COLO668 (cell line): ENCODE measurements around the gene PTPN13.
"Not testable (repeated sequence)": the region's sequence is repeated elsewhere in the genome, so short reads cannot be mapped to it uniquely, and the experiment has no call there.

Source experiments
- DNase-seq: peaks from one replicate; lab custom pipeline; 2025; ENCODE audit not compliant: unreplicated experiment; lab: John Stamatoyannopoulos, UW

The PTPN13 gene

GRCh38 chr4:86706923-86707597 is 112.9 kb downstream of the PTPN13 start:
- no peak for DNase-seq

GRCh38 chr4:86717651-86718050 is 123.5 kb downstream of the PTPN13 start:
- DNase-seq = no peak

DNA sequence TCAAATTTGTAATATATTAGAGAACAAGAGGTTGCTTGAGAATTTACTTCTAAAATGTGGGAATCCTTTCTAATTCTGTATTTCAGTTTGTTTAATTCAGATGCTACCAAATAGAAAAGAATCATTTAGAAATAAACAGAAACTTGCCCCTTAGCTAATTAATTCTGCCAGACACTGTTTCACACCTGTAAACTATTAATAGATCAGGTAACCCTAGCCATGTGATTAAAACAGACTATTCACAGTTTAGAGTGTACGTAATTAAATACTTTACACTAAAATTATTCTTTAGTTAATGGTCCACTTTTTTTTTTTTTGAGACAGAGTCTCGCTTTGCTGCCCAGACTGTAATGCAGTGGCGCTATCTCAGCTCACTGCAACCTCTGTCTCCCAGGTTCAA is 124.0 kb downstream of the PTPN13 start:
- no peak for DNase-seq

GRCh38 chr4:86719149-86719548 is 125.0 kb downstream of the PTPN13 start:
- not testable (repeated sequence) for DNase-seq

DNA sequence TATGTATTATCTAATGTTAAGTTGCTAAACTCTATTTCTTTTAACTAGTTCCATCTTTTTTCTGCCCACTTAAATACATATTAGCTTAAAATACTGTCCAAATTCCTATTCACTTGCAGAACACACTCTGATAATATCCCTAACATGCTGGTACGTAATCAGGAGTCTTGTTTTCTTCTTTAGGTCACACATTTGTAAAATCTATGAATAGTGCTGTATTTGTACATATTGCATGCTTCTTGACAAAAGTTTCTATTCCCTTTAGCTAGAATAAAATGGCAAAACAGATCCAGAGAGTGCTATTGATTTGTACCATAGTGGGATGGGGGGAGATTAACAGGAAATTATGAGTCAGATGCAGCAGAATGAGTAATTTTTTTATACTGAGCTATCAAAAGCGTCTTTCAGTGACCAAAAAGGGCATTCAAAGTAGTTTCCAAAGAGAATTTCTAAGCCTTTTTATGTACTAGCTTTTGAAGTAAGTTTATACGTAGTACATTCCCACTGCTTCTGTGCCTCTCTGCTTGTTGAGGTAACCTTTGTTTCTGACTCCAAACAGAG is 126.5 kb downstream of the PTPN13 start:
- no peak for DNase-seq

DNA sequence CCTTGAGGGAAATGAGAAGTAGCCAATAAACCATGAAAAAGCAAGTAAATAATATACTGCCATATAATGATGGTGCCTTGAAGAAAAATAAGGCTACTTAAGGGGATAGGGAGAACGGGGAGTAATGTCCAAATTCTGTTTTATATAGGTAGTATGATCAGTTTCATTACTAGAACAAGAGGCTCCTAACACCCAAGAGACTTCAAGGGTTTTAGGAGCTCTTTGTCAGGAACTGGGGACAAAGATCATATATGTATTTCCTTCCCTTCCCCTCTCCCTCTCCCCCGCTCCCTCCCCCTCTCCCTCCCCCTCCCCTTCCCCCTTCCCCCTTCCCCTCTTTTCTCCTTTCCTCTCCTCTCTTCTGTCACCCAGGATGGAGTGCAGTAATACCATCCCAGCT is 127.3 kb downstream of the PTPN13 start:
- no peak for DNase-seq

DNA sequence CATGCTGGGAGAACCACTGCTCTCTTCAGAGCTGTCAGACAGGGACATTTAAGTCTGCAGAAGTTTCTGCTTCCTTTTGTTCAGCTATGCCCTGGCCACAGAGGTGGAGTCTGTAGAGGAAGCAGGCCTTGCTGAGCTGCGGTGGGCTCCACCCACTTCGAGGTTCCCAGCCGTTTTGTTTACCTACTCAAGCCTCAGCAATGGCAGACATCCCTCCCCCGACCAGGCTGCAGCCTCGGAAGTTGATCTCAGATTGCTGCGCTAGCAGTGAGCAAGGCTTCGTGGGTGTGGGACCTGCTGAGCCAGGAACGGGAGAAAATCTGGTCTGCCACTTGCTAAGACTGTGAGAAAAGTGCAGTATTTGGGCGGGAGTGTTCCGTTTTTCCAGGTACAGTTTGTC is 136.2 kb downstream of the PTPN13 start:
- DNase-seq = peak; percentile 3

DNA sequence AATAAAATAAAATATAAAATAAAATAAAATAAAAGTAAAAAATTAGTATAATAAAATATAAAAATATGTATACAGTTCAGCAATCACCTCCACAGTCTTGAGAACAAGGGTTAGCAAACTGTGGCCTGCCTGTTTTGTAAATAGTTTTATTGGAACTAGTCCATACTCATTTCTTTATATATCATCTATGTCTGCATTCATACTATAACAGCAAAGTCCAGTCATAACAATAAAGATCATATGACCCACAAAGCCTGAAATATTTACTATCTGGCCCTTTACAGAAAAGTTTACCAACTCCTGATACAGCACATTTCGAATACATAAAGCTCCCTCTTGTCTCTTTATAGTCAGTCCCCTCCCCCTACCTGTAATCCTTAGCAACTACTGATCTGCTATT is 143.1 kb downstream of the PTPN13 start:
- no peak for DNase-seq

GRCh38 chr4:86741846-86742245 is 147.7 kb downstream of the PTPN13 start:
- no peak for DNase-seq

DNA sequence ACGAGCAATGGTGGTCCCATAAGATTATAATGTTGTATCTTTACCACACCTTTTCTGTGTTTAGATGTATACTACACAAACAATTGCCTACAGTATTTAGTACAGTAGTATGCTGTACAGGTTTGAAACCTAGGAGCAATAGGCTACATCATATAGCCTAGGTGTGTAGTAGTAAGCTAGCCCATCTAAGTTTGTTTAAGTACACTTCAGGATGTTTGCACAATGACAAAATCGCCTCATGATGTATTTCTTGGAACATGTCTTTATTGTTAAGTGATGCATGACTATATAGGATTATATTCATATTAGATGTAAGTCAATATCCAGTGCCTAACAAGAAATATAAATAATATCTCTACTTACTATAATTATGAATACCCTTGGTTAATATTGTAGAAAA is 150.5 kb downstream of the PTPN13 start:
- DNase-seq = no peak

GRCh38 chr4:86749121-86749520 is 155.0 kb downstream of the PTPN13 start:
- no peak for DNase-seq

GRCh38 chr4:86755388-86755787 is 161.3 kb downstream of the PTPN13 start:
- DNase-seq = no peak

GRCh38 chr4:86757468-86757867 is 163.4 kb downstream of the PTPN13 start:
- DNase-seq = no peak

DNA sequence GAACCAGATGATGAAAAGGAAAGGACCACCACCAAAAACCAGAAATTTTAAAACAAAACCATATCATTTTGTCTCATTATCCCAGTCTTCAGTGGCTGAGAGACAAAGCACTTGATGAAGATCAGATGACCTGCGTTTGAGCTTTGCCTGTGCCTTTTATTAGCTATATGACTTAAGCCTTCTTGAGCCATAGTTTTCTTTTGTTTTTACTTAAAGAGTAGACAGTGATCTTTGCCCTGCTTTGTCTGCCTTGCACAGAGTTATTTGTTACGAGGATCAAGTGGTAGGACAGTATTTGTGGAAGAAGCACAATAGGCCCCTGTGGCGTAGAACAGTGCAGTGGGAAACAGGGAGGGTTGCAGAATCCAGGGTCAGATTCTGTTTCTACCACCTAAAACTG is 165.2 kb downstream of the PTPN13 start:
- DNase-seq = no peak

DNA sequence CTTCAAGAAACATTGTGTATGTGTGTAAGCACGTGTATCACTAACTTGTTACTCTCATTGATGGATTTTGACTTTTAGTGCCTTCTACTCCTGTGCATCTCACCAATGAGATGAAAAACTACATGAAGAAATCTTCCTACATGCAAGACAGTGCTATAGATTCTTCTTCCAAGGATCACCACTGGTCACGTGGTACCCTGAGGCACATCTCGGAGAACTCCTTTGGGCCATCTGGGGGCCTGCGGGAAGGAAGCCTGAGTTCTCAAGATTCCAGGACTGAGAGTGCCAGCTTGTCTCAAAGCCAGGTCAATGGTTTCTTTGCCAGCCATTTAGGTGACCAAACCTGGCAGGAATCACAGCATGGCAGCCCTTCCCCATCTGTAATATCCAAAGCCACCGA is 168.5 kb downstream of the PTPN13 start:
- no peak for DNase-seq

GRCh38 chr4:86769794-86770193 is 175.7 kb downstream of the PTPN13 start:
- no peak for DNase-seq

GRCh38 chr4:86771141-86771540 is 177.0 kb downstream of the PTPN13 start:
- no peak for DNase-seq

DNA sequence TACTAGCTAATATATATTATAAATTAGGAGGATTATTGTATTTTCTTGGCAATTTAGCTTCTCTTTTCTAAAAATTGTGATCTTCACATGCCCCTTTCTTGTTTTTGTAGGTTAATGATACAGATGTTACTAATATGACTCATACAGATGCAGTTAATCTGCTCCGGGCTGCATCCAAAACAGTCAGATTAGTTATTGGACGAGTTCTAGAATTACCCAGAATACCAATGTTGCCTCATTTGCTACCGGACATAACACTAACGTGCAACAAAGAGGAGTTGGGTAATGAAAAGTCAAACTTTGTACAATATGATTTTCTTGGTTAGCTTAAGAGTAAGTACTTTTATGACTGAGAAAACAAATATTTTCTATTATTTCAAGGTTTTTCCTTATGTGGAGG is 180.9 kb downstream of the PTPN13 start:
- no peak for DNase-seq

- no peak for DNase-seq
Measured at GRCh38 chr4:86778175-86778574, 184.1 kb downstream of the PTPN13 start.

- no peak for DNase-seq
Measured at GRCh38 chr4:86788826-86789225, 194.7 kb downstream of the PTPN13 start.

DNA sequence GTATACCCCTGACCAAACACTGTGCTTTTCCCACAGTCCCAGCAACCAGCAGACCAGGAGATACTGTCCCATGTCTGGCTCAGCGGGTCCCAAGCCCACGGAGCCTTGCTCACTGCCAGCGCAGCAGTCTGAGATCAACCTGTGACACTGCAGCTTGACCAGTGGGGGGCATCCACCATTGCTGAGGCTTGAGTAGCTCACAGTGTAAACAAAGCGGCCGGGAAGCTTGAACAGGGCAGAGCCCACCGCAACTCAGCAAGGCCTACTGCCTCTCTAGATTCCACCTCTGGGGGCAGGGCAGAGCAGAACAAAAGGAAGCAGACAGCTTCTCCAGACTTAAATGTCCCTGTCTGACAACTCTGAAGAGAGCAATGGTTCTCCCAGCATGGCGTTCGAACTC is 197.0 kb downstream of the PTPN13 start:
- DNase-seq = no peak

GRCh38 chr4:86809809-86810208 is 215.7 kb downstream of the PTPN13 start:
- no peak for DNase-seq

GRCh38 chr4:86810847-86811246 is 216.7 kb downstream of the PTPN13 start:
- no peak for DNase-seq
